GM19395 (cell line): Measurements from ENCODE around the gene AHRR.
A peak's percentile ranks its signal among the peaks of the same experiment; 100 is the strongest.
"Not testable (repeated sequence)": the region's sequence is repeated elsewhere in the genome, so short reads cannot be mapped to it uniquely, and the experiment has no call there.

Source experiments
- ATAC-seq: cut with Tn5 transposase; IDR thresholded peaks from one replicate; pipeline ENCODE4 v1.9.1; 2021; ENCODE audit warnings: mild to moderate bottlenecking, moderate library complexity; ENCODE audit not compliant: unreplicated experiment

The AHRR gene

DNA sequence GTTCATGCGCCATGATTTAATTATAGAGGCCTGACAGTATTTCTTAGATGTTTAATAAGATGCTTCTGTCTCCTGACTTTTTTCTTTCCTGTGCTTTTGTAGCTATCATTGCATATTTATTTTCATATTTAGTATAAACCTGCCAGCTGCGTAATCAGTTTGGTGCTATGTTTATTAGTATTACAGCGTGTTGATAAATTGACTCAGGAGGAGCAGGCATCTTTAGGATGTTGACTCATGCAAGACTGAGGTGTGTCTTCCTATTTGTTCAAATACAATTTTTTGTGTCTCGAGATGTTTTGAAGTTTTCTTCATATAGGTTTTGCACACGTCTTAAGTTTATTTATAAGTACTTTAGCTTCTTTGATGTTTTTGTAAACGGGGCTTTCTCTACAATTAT lies 85.5 kb downstream of the AHRR start:
- ATAC-seq = no peak

GRCh38 chr5:407801-408268 lies 86.3 kb downstream of the AHRR start:
- no peak for ATAC-seq

DNA sequence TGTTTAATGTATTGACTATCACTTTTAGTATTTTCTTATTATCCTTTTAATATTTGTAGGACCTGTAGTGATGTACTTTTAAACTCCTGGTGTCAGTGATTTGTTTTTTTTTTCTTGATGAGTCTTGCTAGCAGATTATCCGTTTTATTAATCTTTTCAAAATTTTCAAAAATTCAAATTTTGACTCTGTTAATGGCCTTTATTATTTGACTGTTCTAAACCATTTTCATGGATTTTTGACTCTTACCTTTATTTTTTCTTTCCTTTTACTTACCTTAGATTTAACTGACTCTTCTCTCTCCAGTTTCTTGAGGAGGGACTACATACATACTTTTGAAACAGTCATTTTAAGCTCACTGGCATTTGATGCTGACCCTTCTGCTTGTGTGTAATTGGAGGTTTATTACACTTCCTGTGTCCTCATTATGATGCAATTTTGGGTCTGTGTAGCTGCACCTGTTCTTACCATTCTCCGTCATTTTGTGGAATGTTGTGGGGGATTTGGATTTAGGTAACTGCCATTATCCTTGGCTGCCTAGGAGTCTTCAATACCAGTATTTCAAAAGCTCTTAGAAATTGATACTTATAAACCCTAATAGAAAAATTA lies 89.5 kb downstream of the AHRR start:
- ATAC-seq = no peak

DNA sequence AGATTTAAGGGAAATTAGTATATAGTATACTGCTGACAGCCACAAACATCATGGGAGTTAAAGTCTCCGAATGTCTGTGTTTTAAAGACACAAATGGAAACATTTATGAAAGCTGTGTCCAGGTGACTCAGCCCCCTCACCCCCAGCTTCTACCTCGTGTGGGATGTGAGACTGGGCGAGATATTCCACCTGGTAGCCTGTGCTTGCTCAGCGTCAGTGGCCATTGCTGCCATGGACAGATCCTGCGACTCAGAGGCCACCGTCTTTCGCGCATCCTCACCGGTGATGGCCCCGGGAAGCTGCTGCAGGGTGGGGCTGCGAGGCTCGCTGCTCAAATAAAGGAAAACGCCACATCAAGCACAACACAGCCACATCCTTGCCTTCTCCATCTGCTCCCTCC lies 90.2 kb downstream of the AHRR start:
- ATAC-seq = no peak

DNA sequence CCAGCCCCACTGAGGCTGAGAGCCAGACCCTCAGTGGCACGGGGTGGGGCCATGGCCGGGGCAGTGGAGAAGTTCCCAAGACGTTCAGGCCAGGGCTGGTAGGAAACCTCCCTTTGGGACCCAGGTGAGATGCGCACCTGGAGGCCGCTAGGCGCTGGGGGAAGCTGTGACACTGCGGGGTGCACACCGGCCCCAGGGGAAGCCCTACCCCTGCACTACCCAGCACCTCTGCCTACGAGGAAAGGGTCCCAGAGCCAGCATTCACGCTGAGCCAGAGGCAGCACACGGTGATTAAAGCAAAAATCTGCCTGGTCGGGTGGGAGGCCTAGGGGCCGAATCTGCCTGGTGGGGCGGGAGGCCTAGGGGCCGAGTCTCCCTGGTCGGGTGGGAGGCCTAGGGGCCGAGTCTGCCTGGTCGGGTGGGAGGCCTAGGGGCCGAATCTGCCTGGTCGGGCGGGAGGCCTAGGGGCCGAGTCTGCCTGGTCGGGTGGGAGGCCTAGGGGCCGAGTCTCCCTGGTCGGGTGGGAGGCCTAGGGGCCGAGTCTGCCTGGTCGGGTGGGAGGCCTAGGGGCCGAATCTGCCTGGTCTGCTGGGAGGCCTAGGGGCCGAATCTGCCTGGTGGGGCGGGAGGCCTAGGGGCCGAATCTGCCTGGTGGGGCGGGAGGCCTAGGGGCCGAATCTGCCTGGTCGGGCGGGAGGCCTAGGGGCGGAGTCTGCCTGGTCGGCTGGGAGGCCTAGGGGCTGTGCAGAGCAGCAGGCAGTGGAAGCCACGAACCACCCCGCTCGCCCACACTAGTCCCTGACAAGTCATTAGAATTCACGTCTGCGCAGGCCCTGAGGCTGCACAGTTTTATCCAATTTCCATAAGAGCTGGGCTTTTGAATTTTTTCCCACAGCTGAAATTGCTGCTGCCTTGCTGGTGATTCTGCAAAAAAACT lies 93.7 kb downstream of the AHRR start:
- ATAC-seq = not testable (repeated sequence)

DNA sequence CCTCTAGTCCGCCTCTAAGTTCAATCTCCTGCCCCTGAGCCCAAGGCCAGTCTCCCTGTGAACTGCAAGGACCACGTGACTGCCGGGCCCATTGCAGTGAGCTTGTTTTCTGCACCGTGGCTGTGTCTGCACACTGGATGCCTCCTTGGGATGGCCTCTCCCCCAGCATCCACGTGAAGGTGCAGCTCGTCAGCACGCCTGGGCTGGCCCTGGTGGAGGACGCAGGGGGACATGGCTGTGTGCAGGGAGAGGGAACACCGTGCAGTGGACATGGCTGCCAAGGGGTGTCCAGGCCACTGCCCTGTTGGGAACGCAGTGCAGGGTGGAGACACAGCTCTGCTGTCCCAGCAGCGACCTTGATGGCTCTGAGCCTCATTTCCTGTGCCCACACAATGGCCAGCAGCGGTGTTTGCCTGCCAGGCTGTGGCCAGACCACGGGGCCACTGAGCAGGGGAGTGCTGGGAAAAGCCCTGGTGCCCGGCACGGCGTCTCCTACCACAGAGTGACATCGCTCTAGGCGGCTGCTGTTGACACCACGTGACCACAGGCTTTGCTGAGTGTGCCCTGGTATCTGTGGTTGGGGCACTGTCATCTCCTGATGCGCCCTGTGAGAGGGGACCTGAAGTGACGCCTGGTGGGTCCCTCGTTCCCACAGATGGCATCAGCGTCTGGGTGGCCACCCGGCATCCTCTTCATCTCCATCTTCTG lies 94.6 kb downstream of the AHRR start:
- no peak for ATAC-seq

GRCh38 chr5:416636-416960 lies 95.1 kb downstream of the AHRR start:
- ATAC-seq = no peak

- ATAC-seq = no peak
Measured at GRCh38 chr5:417301-418161, 96.0 kb downstream of the AHRR start.

DNA sequence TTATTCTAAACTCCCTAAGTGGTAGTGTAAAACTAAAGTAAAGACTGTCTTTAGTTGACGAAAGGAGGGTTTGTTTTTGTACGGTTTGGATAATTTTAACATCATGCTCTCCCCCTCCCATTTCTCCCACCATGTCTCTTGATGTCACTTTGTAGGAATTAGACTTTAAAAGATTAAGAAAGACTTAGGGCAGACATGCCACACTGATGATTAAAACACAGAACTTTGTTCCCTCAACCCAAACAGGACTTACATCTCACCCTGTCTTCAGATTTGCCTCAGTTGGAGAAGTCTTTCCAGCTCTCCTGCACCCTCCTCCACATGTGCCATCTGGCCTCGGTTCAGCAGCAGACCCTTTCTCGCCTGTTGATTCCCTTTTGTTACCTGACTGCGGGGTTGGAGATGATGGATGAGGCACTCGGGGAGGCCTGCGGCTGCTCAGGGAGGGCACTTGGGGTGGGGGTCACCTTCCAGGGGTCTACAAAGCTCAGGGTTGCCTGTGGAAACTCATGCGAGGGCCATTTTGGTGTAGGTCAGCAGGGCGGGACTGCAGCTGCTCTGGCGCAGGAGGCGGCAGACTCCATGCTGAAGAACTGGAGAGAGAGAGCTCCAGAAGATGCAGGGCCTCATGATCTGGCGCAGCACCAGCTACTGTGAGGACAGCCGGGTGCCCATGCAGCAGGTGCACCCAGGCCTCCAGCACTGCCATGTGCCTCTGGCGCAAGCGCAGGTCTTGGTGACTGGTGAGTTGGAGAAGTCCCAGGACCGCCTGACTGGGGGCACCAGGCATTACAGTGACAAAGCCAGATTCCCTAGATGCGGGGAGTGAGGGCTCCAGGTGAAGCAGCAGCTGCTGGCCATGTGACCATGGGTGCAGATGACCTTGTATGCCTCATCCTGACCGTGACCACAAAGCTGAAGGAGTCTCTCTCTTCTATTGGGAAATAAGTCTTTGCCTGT lies 96.9 kb downstream of the AHRR start:
- no peak for ATAC-seq

DNA sequence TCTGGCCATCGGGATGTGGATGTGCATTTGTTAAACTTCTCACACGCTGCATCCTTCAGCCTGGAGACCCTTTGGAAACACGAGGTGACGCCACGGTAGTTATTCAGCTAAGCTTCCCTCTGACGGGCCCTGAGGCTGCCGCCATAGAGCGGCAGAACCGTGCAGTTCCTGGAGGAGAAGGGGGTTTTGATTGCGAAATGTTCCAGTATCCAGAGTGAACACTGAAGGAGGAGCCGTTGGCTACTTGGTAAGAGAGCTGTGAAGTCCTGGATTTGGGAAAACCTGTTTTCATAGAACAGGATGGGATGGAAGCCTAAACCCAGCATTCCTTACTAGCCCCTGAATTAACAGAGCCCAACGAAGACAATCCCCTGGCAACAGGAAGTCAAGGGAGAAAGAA lies 98.5 kb downstream of the AHRR start:
- no peak for ATAC-seq

DNA sequence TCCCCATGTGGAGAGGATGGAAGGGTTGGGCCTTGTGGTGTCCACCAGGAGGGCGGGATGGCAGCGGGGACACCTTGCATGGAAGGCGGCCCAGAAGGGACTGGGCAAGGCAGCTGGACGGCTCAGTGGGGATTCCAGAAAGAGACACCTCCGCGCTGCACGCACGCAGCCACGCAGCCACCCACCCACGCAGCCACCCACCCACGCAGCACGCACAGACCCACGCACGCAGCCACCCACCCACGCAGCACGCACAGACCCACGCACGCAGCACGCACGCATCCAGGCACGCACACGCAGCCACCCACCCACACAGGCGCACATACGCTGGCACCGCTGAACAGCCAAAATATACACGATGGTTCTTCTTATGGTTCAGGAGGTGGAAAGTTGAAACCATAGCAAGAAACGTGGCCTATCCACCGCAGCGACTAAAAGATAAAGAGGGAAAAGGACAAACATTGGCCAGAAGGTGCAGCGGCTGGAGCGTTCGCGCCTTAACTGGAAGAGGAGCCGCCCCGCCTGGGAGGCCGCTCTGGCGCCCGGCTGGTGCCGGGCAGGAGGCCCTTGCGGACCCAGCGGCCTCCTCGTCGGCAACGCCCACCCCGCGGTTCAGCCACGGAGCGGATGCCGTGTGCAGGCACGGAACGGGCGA lies 99.2 kb downstream of the AHRR start:
- ATAC-seq = no peak

DNA sequence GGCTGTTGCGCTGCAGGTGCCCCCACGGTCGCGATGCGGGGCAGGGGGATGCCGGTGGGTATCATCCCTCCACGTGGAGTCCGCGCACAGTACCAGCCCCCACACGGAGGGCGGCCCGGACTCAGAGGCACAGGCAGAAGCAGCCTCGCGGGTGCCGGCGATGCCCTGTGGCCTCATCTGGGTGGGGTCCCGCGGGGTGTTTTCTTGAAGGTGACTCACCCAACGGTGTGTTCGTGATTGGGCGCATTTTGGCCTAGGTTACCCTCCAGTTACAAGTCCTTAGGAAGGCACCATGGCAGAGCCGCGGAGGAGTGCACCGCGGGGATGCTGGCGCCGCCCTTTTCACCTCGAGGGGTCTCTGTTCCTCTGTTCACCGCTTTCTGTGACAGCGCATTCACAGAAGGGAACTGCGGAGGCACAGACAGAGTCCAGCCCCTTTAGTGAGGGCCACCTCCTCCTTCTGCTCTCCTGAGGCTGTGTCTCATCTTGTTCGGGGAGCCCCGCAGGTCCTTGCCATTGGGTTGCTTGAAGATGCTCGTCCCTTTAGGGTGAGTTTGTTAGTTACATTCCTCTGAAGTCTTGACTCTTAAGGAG lies 99.9 kb downstream of the AHRR start:
- ATAC-seq = no peak

GRCh38 chr5:421901-422300 lies 100.4 kb downstream of the AHRR start:
- no peak for ATAC-seq

GRCh38 chr5:422323-423232 lies 101.1 kb downstream of the AHRR start:
- no peak for ATAC-seq

GRCh38 chr5:423233-423565 lies 101.7 kb downstream of the AHRR start:
- ATAC-seq = no peak

DNA sequence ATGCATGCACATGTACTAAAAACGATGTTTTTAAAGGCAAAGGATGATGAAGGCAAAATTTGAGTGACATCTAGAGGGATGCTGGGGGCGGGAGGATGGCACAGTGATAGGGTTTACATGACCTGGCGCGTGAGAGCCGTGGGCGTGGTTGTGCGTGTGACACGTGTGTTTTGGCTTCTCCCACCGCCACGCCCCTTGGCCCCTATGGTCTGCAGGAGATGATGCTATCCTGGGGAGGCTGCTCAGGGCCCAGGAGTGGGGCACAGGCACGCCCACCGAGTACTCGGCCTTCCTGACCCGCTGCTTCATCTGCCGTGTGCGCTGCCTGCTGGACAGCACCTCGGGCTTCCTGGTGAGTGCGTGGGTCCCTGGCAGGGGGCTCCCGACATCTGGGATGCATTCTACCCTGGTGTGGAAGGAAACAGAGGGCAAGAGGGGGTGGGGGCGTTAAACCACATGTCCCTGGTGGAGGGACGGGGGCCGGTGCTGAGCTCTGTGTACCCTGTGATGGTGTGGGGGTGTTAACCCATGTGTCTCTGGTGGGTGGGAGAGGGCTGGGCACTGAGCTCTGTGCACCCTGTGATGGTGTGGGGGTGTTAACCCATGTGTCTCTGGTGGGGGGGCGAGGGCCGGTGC lies 102.2 kb downstream of the AHRR start:
- no peak for ATAC-seq

DNA sequence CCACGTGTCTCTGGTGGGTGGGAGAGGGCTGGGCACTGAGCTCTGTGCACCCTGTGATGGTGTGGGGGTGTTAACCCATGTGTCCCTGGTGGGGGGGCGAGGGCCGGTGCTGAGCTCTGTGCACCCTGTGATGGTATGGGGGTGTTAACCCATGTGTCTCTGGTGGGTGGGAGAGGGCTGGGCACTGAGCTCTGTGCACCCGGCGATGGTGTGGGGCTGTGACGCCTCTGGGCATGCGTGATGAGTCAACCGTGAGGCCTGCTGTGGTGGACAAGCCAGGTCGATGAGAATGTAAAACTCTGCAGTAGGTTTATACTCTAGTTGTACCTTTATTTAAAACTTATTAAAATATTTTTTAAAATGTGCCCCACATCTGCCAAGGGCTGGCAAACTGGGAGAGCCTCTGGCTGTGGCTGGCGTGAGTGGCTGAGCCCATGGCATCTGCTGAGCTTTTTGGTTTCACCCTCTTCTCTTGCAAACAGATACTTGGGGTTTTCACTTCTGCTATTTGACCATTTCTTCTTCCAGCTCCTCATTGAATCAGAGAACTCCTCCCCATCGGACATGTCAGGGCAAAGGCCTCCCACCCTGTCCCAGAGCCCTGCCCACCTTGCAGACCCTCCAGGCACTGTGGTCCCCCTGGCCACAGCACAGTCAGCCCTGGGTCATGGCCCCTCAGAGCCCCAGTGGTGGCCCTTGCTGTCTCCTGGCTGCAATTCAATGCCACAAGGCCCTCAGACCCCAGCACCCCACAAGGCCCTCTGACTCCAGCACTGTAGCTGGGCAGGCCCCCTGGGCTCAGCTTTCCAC lies 103.0 kb downstream of the AHRR start:
- ATAC-seq = peak; percentile 96
